IPS-18a (cell line): ENCODE results near the gene EME2.

Source experiments
- H3K27ac ChIP-seq: one replicate; pipeline ENCODE4 v1.5.1; 2013; ENCODE audit warnings: low read length
- H3K27me3 ChIP-seq: one replicate; pipeline ENCODE4 v1.6.1; 2013; ENCODE audit warnings: mild to moderate bottlenecking, low read length; ENCODE audit not compliant: control insufficient read depth, insufficient read depth
- H3K36me3 ChIP-seq: one replicate; pipeline ENCODE4 v1.6.1; 2013; ENCODE audit warnings: low read depth, low read length; ENCODE audit not compliant: control insufficient read depth
- H3K4me1 ChIP-seq: one replicate; pipeline ENCODE4 v1.6.1; 2013; ENCODE audit warnings: low read depth, low read length; ENCODE audit not compliant: control insufficient read depth
- H3K4me3 ChIP-seq: one replicate; pipeline ENCODE4 v1.5.1; 2013; ENCODE audit warnings: low read length
- H3K9ac ChIP-seq: one replicate; pipeline ENCODE4 v1.6.1; 2013; ENCODE audit warnings: mild to moderate bottlenecking, low read length, moderate library complexity
- H3K9me3 ChIP-seq: one replicate; pipeline ENCODE4 v1.6.1; 2013; ENCODE audit warnings: low read depth, low read length; ENCODE audit not compliant: control insufficient read depth

Gene EME2

GRCh38 chr16:1810106-1810505, 37.5 kb downstream of the EME2 start:
- Histone ChIP-seq H3K9ac (no peak overlapping the region), H3K36me3 (no peaks in the 10 kb centered on the region), H3K27me3 (no peaks in the 10 kb centered on the region), H3K27ac (no peak overlapping the region), H3K4me1 (no peaks in the 10 kb centered on the region), H3K4me3 (no peak overlapping the region), H3K9me3 (no peaks in the 10 kb centered on the region)

DNA sequence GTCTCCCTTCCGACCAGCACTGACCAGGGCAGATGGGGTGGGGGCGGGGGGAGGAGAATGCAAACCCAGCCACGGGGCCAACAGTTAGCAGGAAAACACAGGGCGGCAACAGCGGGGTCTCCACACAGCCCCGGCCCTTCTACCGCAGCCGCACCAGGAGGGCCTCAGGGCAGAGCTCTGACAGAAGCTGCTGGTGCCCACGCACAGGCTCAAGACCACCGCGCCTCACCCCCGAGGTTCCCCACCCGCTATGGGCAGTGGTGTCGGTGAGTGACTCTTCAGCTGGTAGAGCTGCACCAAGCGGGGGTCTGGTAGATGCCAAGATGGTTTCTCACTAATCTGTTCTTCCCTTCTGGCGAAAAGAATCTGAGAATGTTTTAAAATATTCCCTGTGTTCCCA, 37.9 kb downstream of the EME2 start:
- H3K27ac ChIP-seq: no peak overlapping the region
- H3K4me1 ChIP-seq: no peaks in the 10 kb centered on the region
- H3K27me3 ChIP-seq: no peaks in the 10 kb centered on the region
- H3K9ac ChIP-seq: no peak overlapping the region
- no peaks in the 10 kb centered on the region for H3K9me3 ChIP-seq
- no peaks in the 10 kb centered on the region for H3K36me3 ChIP-seq
- H3K4me3 ChIP-seq: no peak overlapping the region

GRCh38 chr16:1812732-1813163, 40.1 kb downstream of the EME2 start:
- Histone ChIP-seq H3K9me3 (no peaks in the 10 kb centered on the region), H3K27me3 (no peaks in the 10 kb centered on the region), H3K27ac (no peak overlapping the region), H3K9ac (no peak overlapping the region), H3K4me1 (no peaks in the 10 kb centered on the region), H3K4me3 (no peak overlapping the region), H3K36me3 (no peaks in the 10 kb centered on the region)

- H3K27ac ChIP-seq: no peak overlapping the region
- no peaks in the 10 kb centered on the region for H3K27me3 ChIP-seq
- no peak overlapping the region for H3K9ac ChIP-seq
- no peak overlapping the region for H3K4me3 ChIP-seq
- no peaks in the 10 kb centered on the region for H3K4me1 ChIP-seq
- no peaks in the 10 kb centered on the region for H3K9me3 ChIP-seq
- H3K36me3 ChIP-seq: no peaks in the 10 kb centered on the region
Observed at GRCh38 chr16:1815461-1815860, 42.9 kb downstream of the EME2 start.

- no peaks in the 10 kb centered on the region for H3K4me1 ChIP-seq
- no peak overlapping the region for H3K9ac ChIP-seq
- H3K27me3 ChIP-seq: no peaks in the 10 kb centered on the region
- no peak overlapping the region for H3K4me3 ChIP-seq
- H3K27ac ChIP-seq: no peak overlapping the region
- H3K9me3 ChIP-seq: no peaks in the 10 kb centered on the region
- H3K36me3 ChIP-seq: no peaks in the 10 kb centered on the region
Observed at GRCh38 chr16:1816396-1817275, 44.0 kb downstream of the EME2 start.

DNA sequence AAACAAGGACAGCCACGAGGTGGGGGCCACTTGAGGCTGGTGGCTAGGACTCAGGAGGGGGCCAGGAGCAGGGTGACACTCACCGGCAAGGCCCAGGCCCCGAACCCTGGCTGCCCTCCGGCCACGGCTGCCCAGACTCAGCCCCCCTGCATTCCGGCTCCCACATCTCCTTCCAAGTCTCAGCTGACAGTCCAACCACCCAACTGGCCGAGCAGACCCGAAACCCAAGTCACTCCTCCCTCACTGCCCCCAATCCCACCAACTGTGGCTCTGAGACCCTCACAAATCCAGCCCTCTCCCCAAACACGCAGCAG, 44.6 kb downstream of the EME2 start:
- Histone ChIP-seq H3K27ac (no peak overlapping the region), H3K4me3 (no peak overlapping the region), H3K27me3 (no peaks in the 10 kb centered on the region), H3K9ac (no peak overlapping the region), H3K9me3 (no peaks in the 10 kb centered on the region), H3K36me3 (no peaks in the 10 kb centered on the region), H3K4me1 (no peaks in the 10 kb centered on the region)

GRCh38 chr16:1817716-1818115, 45.1 kb downstream of the EME2 start:
- Histone ChIP-seq H3K4me3 (no peak overlapping the region), H3K4me1 (no peaks in the 10 kb centered on the region), H3K27me3 (no peaks in the 10 kb centered on the region), H3K27ac (no peak overlapping the region), H3K9me3 (no peaks in the 10 kb centered on the region), H3K36me3 (no peaks in the 10 kb centered on the region), H3K9ac (no peak overlapping the region)

DNA sequence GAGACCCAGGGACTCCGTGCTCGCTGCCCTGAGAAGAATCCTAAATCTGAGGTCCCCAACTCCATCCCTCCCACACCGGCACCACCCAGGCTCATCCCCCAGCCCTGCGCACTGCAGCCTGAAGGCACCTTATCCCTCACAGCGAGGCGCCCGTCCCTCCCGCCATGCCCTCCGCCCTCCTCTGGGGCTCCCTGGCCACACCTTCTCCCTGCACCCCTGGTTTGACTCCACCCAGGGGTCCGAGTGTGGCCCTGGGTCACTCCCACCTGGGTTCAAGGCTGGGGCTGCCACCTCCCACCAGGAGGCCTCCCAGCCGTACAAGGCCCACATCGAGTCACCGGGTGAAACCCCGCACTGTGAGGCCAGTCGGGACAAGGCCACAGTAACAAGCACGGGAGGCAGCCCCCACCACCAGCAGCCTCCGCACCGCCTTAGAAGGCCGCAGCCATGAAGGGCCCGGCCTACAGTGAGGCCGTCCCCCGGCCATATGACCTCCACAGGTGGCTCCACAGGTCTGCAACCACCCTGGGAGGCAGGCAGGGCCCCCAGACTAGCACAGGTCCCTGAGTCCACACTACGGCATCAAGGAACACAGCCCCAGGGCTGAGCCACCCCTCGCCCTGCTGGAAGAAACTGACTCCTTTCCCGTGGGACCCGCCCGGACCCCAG, 45.7 kb downstream of the EME2 start:
- Histone ChIP-seq H3K4me3 (no peak overlapping the region), H3K4me1 (no peaks in the 10 kb centered on the region), H3K9ac (no peak overlapping the region), H3K9me3 (no peaks in the 10 kb centered on the region), H3K27me3 (no peaks in the 10 kb centered on the region), H3K27ac (no peak overlapping the region), H3K36me3 (no peaks in the 10 kb centered on the region)

DNA sequence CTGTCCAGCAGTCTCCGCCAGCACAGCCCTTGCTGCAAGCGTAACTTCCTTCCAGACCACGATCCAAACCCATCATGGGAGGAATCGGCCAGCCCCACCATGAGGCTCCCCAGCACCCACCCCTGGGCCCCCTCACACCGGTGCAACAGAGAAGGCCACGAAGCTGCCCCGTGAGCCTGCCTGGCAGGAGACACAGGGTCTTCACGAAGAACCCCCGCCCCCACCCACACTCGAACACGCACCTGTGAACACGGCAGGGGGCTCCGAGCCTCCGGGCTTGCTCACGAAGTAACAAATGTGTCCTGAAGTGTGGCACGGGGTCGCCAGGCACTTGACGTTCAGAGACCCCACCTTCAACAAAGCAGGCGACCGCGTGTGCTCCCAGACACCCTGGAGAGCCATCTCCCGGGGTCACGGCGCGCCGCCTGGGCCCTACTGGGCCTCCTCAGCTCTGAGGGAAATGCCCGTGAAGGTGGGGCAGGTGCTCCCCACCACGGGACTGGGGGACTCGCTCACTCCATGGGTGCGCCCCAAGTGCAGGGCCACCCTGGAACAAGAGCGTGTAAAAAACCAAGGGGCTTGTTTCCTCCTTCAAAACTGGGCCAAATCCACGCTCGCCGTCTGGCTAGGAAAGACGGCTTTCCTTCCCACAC, 46.4 kb downstream of the EME2 start:
- Histone ChIP-seq H3K36me3 (no peaks in the 10 kb centered on the region), H3K4me1 (no peaks in the 10 kb centered on the region), H3K9me3 (no peaks in the 10 kb centered on the region), H3K27me3 (no peaks in the 10 kb centered on the region), H3K27ac (no peak overlapping the region), H3K4me3 (no peak overlapping the region), H3K9ac (no peak overlapping the region)

DNA sequence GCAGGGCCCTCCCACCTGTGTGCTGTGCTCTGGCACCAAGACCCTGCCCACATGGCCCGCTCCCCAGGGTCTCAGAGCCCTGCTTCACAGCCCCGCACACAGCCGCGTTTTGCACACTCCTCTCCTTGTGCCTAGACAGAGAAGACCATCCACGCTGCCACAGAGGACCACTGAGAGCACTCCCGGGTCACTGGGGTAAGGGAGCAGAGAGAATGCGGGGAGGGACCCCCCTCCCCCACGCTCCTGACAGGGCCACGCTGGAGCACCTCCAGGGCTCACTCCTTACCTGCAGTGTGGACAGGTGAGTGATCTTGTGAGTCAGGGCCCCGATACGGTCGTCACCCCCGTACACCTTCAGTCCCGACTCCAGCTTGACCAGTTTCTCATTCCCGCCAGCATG, 47.0 kb downstream of the EME2 start:
- H3K4me1 ChIP-seq: no peaks in the 10 kb centered on the region
- H3K4me3 ChIP-seq: no peak overlapping the region
- H3K36me3 ChIP-seq: no peaks in the 10 kb centered on the region
- no peaks in the 10 kb centered on the region for H3K27me3 ChIP-seq
- H3K27ac ChIP-seq: no peak overlapping the region
- H3K9ac ChIP-seq: no peak overlapping the region
- H3K9me3 ChIP-seq: no peaks in the 10 kb centered on the region

DNA sequence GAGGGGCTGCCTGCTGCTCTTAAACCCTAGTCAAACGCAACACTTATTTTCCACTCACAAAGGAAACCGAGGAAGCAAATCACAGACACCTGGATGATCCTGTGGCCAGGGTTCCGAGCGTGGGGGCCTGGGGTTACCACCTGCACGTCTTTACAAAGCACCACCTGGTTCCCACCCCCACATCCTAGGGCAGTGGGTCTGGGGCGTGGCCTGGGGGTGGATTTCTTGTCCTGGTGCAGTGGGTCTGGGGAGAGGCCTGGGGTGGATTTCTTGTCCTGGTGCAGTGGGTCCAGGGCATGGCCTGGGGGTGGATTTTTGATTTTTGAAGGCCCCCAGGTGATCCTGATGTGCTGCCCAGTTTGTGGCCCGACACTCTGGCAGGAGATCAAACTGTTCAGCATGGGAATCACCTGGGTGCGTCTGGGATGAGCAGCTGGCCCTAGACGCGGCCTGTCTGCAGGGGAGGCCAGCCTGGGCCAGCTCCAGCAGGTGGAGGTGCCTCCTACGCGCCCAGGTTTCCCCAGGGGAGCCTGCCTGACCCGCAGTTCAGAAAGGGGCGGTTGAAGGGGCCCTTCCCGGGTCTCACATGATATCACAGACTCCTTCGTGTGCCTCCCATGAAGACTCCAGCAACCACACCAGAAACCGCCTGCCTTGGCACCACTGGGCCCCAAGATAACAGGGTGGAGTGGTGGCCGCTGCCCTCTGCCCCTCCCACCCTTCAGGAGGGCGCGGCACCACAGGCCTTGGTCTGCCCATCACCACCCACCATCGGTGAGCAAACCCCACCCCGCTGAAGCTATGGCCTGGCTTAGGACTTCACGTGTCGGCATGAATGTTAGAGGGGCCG, 47.7 kb downstream of the EME2 start:
- Histone ChIP-seq H3K27ac (no peak overlapping the region), H3K4me1 (no peaks in the 10 kb centered on the region), H3K9ac (no peak overlapping the region), H3K36me3 (no peaks in the 10 kb centered on the region), H3K27me3 (no peaks in the 10 kb centered on the region), H3K4me3 (no peak overlapping the region), H3K9me3 (no peaks in the 10 kb centered on the region)
